ENCODE data around the gene PPIB.

- TF ChIP-seq, protein P1, sequence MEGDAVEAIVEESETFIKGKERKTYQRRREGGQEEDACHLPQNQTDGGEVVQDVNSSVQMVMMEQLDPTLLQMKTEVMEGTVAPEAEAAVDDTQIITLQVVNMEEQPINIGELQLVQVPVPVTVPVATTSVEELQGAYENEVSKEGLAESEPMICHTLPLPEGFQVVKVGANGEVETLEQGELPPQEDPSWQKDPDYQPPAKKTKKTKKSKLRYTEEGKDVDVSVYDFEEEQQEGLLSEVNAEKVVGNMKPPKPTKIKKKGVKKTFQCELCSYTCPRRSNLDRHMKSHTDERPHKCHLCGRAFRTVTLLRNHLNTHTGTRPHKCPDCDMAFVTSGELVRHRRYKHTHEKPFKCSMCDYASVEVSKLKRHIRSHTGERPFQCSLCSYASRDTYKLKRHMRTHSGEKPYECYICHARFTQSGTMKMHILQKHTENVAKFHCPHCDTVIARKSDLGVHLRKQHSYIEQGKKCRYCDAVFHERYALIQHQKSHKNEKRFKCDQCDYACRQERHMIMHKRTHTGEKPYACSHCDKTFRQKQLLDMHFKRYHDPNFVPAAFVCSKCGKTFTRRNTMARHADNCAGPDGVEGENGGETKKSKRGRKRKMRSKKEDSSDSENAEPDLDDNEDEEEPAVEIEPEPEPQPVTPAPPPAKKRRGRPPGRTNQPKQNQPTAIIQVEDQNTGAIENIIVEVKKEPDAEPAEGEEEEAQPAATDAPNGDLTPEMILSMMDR (conservative IDR thresholded peaks at IDR 0.05; ENCODE audit: low read depth, low read length): no peak
- TF ChIP-seq EZH2 (IDR thresholded peaks at IDR 0.05; ENCODE audit: borderline replicate concordance, low read depth, low read length, poor library complexity, severe bottlenecking): no peak
These were observed 36.8 kb downstream of the PPIB start for GRCh38 chr15:64125978-64126377.
